GM10266 (cell line): Measurements from ENCODE around the gene FGD2.

Experiments
- DNase-seq: peaks from one replicate; pipeline ENCODE4 v3.0.0; 2012; ENCODE audit errors: extremely low spot score
- CTCF ChIP-seq: IDR thresholded peaks from 2 replicates; pipeline ENCODE4 v1.5.1; 2012; ENCODE audit warnings: mild to moderate bottlenecking, low read depth; ENCODE audit not compliant: control insufficient read depth, insufficient read depth; ENCODE audit errors: missing control alignments

The FGD2 gene

GRCh38 chr6:37016995-37017394, 11.5 kb downstream of the FGD2 start:
- DNase-seq = no peak
- TF ChIP-seq CTCF = no peak

GRCh38 chr6:37017606-37018197, 12.2 kb downstream of the FGD2 start:
- no peak for TF ChIP-seq CTCF

DNA sequence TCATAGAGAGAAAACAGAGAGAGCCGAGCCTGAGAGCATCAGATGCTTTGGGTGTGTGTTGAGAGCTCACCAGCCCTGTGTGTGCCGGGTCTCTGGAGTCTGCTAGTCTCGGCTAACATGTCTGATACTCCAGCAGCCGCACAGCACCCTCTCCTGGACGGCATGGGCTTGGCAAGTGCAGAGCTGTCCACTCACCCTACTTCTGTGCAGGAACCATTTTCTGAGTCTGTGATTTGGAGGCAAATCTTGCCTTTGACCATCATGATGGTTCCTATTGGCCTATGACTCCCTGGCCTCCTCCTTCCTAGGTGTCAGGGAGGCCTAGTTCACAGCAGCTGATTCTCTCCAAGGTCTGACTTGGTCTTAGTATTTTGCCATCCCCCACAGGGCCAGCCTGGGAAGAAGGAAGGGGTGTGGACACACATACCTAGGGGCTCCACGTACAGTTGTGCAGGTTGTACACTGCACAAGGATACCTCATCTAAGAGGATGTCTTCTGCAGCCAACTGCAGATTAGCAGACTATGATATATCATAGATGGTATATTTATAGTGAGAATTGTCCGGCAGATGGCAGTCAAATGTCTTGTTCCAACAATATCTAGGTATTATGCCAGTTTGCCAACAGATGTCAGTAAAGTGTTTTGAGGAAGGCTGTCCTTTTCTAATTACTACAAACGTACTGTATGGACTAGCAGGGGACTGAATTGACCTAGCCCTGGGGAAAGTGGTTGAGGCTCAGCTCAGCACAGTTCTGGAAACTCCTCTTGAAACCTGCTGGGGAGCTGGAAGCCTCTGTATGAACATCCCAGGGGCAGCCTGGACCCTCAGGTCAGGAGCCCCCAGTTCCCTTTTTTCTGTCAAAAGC, 13.0 kb downstream of the FGD2 start:
- DNase-seq = peak; percentile 91
- TF ChIP-seq CTCF = peak; percentile 92

More at GRCh38 chr6:37017606-37018197, 12.2 kb downstream of the FGD2 start:
- no peak for DNase-seq

- no peak for DNase-seq
- TF ChIP-seq CTCF = no peak
Measured at GRCh38 chr6:37019065-37019450, 13.6 kb downstream of the FGD2 start.

DNA sequence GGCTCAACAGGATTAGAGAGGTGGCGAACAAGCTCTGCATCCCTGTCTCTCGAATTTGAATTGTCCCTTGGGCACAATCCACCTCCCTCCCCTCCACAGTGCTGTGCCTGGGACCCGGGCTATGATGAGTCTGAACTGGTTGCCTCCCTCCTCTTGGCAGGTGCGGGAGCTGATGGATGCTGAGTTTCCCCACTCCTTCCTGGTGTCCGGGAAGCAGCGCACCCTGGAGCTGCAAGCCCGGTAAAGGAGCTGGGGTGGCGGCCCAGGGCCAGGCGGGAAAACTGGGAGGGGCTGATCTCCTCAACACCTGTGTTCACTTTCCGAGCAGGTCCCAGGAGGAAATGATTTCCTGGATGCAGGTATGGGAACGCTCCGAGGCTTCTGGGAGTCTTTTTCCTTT, 14.9 kb downstream of the FGD2 start:
- no peak for TF ChIP-seq CTCF
- DNase-seq = no peak

DNA sequence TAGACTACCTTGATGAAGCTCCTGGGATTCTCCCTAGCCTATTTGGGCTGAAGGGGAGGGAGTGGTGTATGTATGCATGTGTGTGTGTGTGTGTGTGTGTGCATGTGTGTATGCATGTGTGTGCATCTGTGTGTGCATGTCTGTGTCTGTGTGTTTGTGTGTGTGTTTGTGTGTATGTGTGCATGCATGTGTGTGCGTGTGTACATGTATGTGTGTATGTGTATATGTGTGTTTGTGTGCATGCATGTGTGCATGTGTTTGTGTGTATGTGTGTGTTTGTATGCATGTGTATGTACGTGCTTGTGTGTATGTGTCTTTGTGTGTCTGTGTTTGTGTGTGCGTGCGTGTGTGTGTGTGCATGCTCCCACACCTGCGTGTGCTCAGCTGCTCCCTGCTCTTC, 15.4 kb downstream of the FGD2 start:
- no peak for DNase-seq
- no peak for TF ChIP-seq CTCF
